Stomach (tissue), 9 donors: ENCODE measurements around the gene HIBCH. TPM values are rescaled to one million over a fixed set of nuclear protein-coding genes. Genes with fewer than 3 reads are reported as not detected.
"Not testable (repeated sequence)": the region's sequence is repeated elsewhere in the genome, so short reads cannot be mapped to it uniquely, and the experiment has no call there.

Source experiments
- DNase-seq, 2 donors: peaks; one replicate each; pipeline versions ENCODE4 v3.0.0 to v3.0.0-alpha.2; 2013 to 2019
- H3K27ac ChIP-seq, 5 donors: fragments of 200-600 bp in 4 of 5; sonication (generic) in 4 of 5; one replicate each; pipeline ENCODE4 v1.5.1; 2013 to 2019; ENCODE audit warnings: mild to moderate bottlenecking in 1 of 5, moderate library complexity in 1 of 5
- H3K27me3 ChIP-seq, 3 donors: fragments of 200-600 bp; sonication (generic); one replicate each; pipeline ENCODE4 v1.5.1; 2017 to 2019; ENCODE audit warnings: mixed run types in 1 of 3
- H3K36me3 ChIP-seq, 4 donors: fragments of 200-600 bp; sonication (generic); 1 replicate in 3 of 4; 2 replicates in 1 of 4; pipeline ENCODE4 v1.5.1; 2016 to 2019
- H3K4me1 ChIP-seq, 4 donors: fragments of 200-600 bp; sonication (generic); one replicate each; pipeline ENCODE4 v1.5.1; 2016 to 2019
- H3K4me3 ChIP-seq, 4 donors: fragments of 200-600 bp; sonication (generic) in 3 of 4; one replicate each; pipeline ENCODE4 v1.5.1; 2016 to 2019; ENCODE audit warnings: mild to moderate bottlenecking in 1 of 4
- H3K9me3 ChIP-seq, 4 donors: fragments of 200-600 bp; sonication (generic); one replicate each; pipeline ENCODE4 v1.5.1; 2016 to 2019
- EP300 ChIP-seq: sonication (generic); formaldehyde crosslinking; IDR thresholded peaks from one replicate; pipeline ENCODE4 v1.6.1; 2017; ENCODE audit warnings: antibody characterized with exemption
- POLR2A ChIP-seq, 4 donors: fragments of 450-650 bp; IDR thresholded peaks; one replicate each; pipeline ENCODE4 v1.6.1; 2016; ENCODE audit warnings: antibody characterized with exemption in 4 of 4, control low read depth in 2 of 4, mild to moderate bottlenecking in 1 of 4, moderate library complexity in 1 of 4
- POLR2AphosphoS5 ChIP-seq, 3 donors: sonication (generic); formaldehyde crosslinking; IDR thresholded peaks; one replicate each; pipeline ENCODE4 v1.6.1; 2016; ENCODE audit warnings: antibody characterized with exemption in 3 of 3
- WGBS, 5 donors: extraction: QIAGEN DNeasy Blood & Tissue Kit in 3 of 5; methylation state at CpG; one replicate each; pipeline versions ENCODE4 v1.1.5 to v1.1.7; 2013 to 2018; 5-methylcytosine and 5-hydroxymethylcytosine counted together
- intact Hi-C: fragments of 100-400 bp; cut with DNase I; formaldehyde crosslinking; loops from one replicate; pipeline ENCODE4 v1.15.1; 2023; ENCODE audit warnings: low total_unique reads
- polyA plus RNA-seq, 3 donors: library from polyadenylated mRNA; stranded (reverse); fragments of 200-250 nt; gene quantifications; one replicate each; pipeline ENCODE4 v1.2.3, GENCODE V29; 2013
- total RNA-seq, 5 donors: library from RNA; depleted of rRNA; stranded (reverse); fragments of >200 nt; gene quantifications; one replicate each; pipeline versions ENCODE4 v1.1.0 to v1.2.3, GENCODE V29; 2014 to 2016
- TF ChIP-seq, protein P1 (sequence below), 7 experiments: fragments of 450-650 bp in 4 of 7; fragments of 200-600 bp in 3 of 7; sonication (generic) in 3 of 7; IDR thresholded peaks; one replicate each; pipeline ENCODE4 v1.5.1; 2016 to 2019; ENCODE audit warnings: antibody characterized with exemption in 7 of 7, control low read depth in 2 of 7, mild to moderate bottlenecking in 1 of 7
- donor health status: healthy with polysubstance abuse.
- donor health status: Bipolar disorder and iron deficiency.
- donor health status: healthy.

The HIBCH gene
- total and polyA plus RNA-seq, 8 donors = 10.3 to 93.3 (median 23.1) TPM

DNA sequence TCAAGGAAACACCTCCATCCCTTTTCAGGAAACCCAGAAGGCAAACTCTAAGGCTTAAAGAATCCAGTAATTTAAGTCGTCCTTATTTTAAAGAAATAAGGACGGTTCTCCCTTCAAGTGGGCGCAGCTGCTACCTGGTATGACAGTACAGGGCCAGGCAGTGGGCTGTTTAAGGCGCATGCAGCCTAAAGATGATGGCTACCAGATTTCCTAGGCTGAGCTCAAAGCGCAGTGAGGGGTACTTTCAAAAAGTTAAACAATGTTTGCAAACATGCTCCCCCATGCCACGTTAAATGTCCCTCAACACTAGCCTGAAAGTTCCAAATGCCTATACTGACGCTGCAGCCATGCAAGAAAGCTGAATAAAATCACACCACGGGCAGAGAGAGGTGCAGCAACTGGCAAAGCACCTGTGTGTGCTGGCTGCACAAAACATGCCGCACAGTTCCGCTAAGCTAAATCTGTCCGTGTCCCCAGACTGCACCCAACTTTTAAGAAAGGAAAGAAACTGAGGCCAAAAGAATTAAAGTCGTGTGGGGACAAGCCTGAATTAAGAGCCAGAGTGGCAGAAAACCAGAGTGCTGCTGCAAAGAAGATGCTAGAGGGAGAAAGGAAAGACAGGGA, 583 bp downstream of the HIBCH start:
- no peaks in the 10 kb centered on the region for H3K36me3 ChIP-seq
- peak overlapping the region; percentile 66 to 74 (median 70) for H3K4me3 ChIP-seq
- H3K27me3 ChIP-seq = no peaks in the 10 kb centered on the region
- no peaks in the 10 kb centered on the region for H3K9me3 ChIP-seq
- H3K27ac ChIP-seq = peak overlapping the region; percentile 85 to 94 (median 88)
- WGBS, 5 donors = 2 to 4% (median 3%) methylated on average over 11 to 12 of the region's 12 CpGs
- intact Hi-C loops = no loop called here
- DNase-seq = peak in 1 of 2 donors; percentile 58
- TF ChIP-seq POLR2A (IDR thresholded peaks at IDR 0.05) (no peak), POLR2AphosphoS5 (IDR thresholded peaks at IDR 0.05) (no peak)
- peaks cover 20 to 59% (median 44%) of the 10 kb centered on the region in 4 donors for H3K4me1 ChIP-seq

DNA sequence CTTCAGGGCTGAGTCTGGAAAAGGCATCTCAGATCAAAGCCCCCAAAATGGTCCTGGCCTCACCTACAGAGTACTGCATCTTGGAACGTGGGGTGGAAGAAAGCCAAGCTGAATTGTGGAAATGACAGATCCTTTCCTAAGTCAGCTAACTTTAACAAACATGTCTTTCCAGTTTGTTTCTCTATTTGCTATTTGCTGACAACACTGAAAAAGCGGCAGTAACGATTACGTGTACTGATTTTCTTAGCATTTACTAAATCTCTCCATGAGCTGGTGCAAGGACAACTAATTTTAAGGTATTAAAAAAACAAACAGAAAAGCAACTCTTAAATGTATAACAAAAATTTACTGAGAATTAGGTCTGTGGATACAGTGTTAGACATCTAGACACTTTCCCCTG, 1.1 kb downstream of the HIBCH start:
- Histone ChIP-seq H3K27ac (peak overlapping the region in 4 of 5 donors; percentile 86 to 94 (median 89)), H3K36me3 (no peaks in the 10 kb centered on the region), H3K4me1 (peaks cover 20 to 65% (median 46%) of the 10 kb centered on the region in 4 donors), H3K27me3 (no peaks in the 10 kb centered on the region), H3K4me3 (peak overlapping the region; percentile 66 to 74 (median 70)), H3K9me3 (no peaks in the 10 kb centered on the region)
- 26 to 40% (median 32%) methylated on average over 4 of the region's 4 CpGs for WGBS, 5 donors
- intact Hi-C loops = no loop called here
- DNase-seq = peak in 1 of 2 donors; percentile 33
- TF ChIP-seq EP300 (no peak), POLR2AphosphoS5 (IDR thresholded peaks at IDR 0.05) (no peak), POLR2A (IDR thresholded peaks at IDR 0.05) (no peak)
- TF ChIP-seq, protein P1, sequence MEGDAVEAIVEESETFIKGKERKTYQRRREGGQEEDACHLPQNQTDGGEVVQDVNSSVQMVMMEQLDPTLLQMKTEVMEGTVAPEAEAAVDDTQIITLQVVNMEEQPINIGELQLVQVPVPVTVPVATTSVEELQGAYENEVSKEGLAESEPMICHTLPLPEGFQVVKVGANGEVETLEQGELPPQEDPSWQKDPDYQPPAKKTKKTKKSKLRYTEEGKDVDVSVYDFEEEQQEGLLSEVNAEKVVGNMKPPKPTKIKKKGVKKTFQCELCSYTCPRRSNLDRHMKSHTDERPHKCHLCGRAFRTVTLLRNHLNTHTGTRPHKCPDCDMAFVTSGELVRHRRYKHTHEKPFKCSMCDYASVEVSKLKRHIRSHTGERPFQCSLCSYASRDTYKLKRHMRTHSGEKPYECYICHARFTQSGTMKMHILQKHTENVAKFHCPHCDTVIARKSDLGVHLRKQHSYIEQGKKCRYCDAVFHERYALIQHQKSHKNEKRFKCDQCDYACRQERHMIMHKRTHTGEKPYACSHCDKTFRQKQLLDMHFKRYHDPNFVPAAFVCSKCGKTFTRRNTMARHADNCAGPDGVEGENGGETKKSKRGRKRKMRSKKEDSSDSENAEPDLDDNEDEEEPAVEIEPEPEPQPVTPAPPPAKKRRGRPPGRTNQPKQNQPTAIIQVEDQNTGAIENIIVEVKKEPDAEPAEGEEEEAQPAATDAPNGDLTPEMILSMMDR (IDR thresholded peaks at IDR 0.05) = no peak

DNA sequence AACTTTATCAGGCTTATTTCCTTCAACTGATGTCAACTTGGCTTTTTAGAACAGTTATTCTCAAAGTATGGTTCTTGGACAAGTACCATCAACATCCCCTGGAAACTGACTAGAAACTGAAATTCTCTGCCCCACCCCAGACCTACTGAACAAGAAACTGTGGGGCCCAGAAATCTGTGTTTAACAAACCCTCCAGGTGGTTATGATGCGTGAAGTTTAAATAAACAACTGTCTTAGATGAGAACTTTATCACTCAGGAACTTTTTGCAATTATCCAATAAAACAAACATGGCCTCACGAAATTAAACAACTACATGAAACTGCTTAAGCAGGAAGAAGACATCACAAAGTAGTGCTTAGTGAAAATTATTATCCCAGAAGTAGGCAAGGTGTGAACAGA, 4.4 kb downstream of the HIBCH start:
- H3K4me1 ChIP-seq = peaks cover 20 to 71% (median 51%) of the 10 kb centered on the region in 4 donors
- no peaks in the 10 kb centered on the region for H3K9me3 ChIP-seq
- H3K27ac ChIP-seq = no peak overlapping the region
- TF ChIP-seq, protein P1 (IDR thresholded peaks at IDR 0.05) = no peak
- TF ChIP-seq EP300 (no peak), POLR2AphosphoS5 (IDR thresholded peaks at IDR 0.05) (no peak), POLR2A (IDR thresholded peaks at IDR 0.05) (no peak)
- WGBS, 5 donors = 55 to 69% (median 61%) methylated on average over 2 of the region's 2 CpGs
- H3K27me3 ChIP-seq = no peaks in the 10 kb centered on the region
- H3K4me3 ChIP-seq = no peak overlapping the region
- DNase-seq = no peak
- intact Hi-C loops = no loop called here
- H3K36me3 ChIP-seq = peaks cover 0 to 17% (median under 1%) of the 10 kb centered on the region in 4 donors

DNA sequence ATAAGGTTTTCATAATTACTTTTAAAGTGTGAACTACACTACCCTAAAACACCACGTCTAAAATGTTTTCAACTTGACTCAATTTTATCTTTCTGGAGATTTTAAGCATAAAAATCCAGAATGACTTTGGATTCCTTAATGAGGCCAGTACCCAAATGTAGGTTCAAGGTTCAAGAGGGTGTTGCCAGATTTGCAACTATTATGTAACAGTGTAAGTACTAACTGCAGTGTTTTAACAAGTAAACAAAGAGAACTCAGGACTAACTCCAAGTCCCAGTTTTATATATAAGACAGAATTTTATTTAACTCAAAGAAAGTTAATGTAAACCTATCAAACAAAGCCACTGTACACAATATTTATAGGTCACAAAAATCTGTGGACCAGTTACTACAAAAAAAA, 5.7 kb downstream of the HIBCH start:
- intact Hi-C loops = no loop called here
- Histone ChIP-seq H3K4me3 (no peak overlapping the region), H3K27ac (no peak overlapping the region), H3K27me3 (no peaks in the 10 kb centered on the region), H3K9me3 (no peaks in the 10 kb centered on the region), H3K4me1 (peaks cover 20 to 65% (median 47%) of the 10 kb centered on the region in 4 donors), H3K36me3 (peaks cover 0 to 30% (median 11%) of the 10 kb centered on the region in 4 donors)
- DNase-seq = no peak
- TF ChIP-seq POLR2A (IDR thresholded peaks at IDR 0.05) (no peak), EP300 (no peak), POLR2AphosphoS5 (IDR thresholded peaks at IDR 0.05) (no peak)
- TF ChIP-seq, protein P1 (IDR thresholded peaks at IDR 0.05) = no peak
- WGBS, 5 donors = 34 to 58% (median 54%) methylated on average over 1 of the region's 1 CpG

DNA sequence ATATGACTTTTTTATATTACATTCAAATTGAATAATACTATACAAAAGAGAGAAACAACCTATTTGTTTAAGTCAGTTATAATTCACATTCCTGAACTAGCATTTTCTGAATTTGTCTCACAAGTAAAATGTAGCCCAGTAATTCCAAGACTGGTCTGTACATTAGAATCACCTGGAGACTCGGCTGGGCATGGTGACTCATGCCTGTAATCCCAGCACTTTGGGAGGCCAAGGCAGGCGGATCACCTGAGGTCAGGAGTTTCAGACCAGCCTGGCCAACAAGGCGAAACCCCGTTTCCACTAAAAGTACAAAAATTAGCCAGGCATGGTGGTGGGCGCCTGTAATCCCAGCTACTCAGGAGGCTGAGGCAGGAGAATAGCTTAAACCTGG, 7.0 kb downstream of the HIBCH start:
- H3K27ac ChIP-seq, H3K27me3 ChIP-seq, DNase-seq, H3K4me3 ChIP-seq, H3K9me3 ChIP-seq, intact Hi-C loops: not testable (repeated sequence)
- peaks cover 9 to 52% (median 36%) of the 10 kb centered on the region in 4 donors for H3K4me1 ChIP-seq
- WGBS, 5 donors = 66 to 79% (median 72%) methylated on average over 5 of the region's 5 CpGs
- peaks cover 0 to 39% (median 19%) of the 10 kb centered on the region in 4 donors for H3K36me3 ChIP-seq
